NCI-H226 (cell line): ENCODE results near the gene SELENOS.

ENCODE experiments used
- DNase-seq: peaks from one replicate; pipeline ENCODE4 v3.0.0-alpha.2; 2015

The SELENOS gene

GRCh38 chr15:101277038-101277822 is at the start of gene SELENOS:
Gene SELENOS (minus strand): TSS chr15:101277485. CDS start chr15:101277417, 68 bp downstream.
- peak; percentile 93 for DNase-seq

- no peak for DNase-seq
These were observed 49.3 kb upstream of the SELENOS start for GRCh38 chr15:101326462-101327146.

GRCh38 chr15:101326026-101326315 is 48.7 kb upstream of the SELENOS start:
- no peak for DNase-seq

GRCh38 chr15:101325263-101326025 is 48.2 kb upstream of the SELENOS start:
- DNase-seq = no peak

- DNase-seq = no peak
These were observed 47.4 kb upstream of the SELENOS start for GRCh38 chr15:101324524-101325177.

GRCh38 chr15:101323793-101324523 is 46.7 kb upstream of the SELENOS start:
- no peak for DNase-seq

- DNase-seq = no peak
These were observed 45.7 kb upstream of the SELENOS start for GRCh38 chr15:101322854-101323477.

- no peak for DNase-seq
These were observed 44.9 kb upstream of the SELENOS start for GRCh38 chr15:101322016-101322695.

- no peak for DNase-seq
These were observed 43.3 kb upstream of the SELENOS start for GRCh38 chr15:101320501-101321052.

- DNase-seq = no peak
These were observed 41.6 kb upstream of the SELENOS start for GRCh38 chr15:101318839-101319238.

- DNase-seq = no peak
These were observed 41.0 kb upstream of the SELENOS start for GRCh38 chr15:101318147-101318819.

- DNase-seq = no peak
These were observed 40.1 kb upstream of the SELENOS start for GRCh38 chr15:101317336-101317872.

GRCh38 chr15:101316529-101316928 is 39.2 kb upstream of the SELENOS start:
- no peak for DNase-seq

GRCh38 chr15:101315736-101316135 is 38.5 kb upstream of the SELENOS start:
- DNase-seq = no peak

- no peak for DNase-seq
These were observed 37.2 kb upstream of the SELENOS start for GRCh38 chr15:101314336-101315125.

- no peak for DNase-seq
These were observed 35.9 kb upstream of the SELENOS start for GRCh38 chr15:101313041-101313761.

GRCh38 chr15:101310508-101310907 is 33.2 kb upstream of the SELENOS start:
- DNase-seq = no peak

GRCh38 chr15:101310161-101310480 is 32.8 kb upstream of the SELENOS start:
- no peak for DNase-seq
